ENCODE measurements around the gene CERS2.

Gene CERS2

GRCh38 chr1:150965605-150966004 lies 9.0 kb downstream of the CERS2 start:
- no peak overlapping the region for H3K4me3 ChIP-seq (ENCODE audit: low read depth, low read length)
- no peak for DNase-seq (ENCODE audit: low read depth)
- in situ Hi-C loops (cut with HindIII; ENCODE audit: low sequenced_read_pairs) = no loop called here
- TF ChIP-seq CTCF (IDR thresholded peaks at IDR 0.05; ENCODE audit: low read depth, low read length, missing control alignments) = no peak

GRCh38 chr1:150964164-150964489 lies 10.5 kb downstream of the CERS2 start:
- no peak overlapping the region for H3K4me3 ChIP-seq (ENCODE audit: low read depth, low read length)
- no peak for DNase-seq (ENCODE audit: low read depth)
- TF ChIP-seq CTCF (IDR thresholded peaks at IDR 0.05; ENCODE audit: low read depth, low read length, missing control alignments) = no peak
- in situ Hi-C loops (cut with HindIII; ENCODE audit: low sequenced_read_pairs) = no loop called here

- in situ Hi-C loops (cut with HindIII; ENCODE audit: low sequenced_read_pairs) = no loop called here
- no peak for TF ChIP-seq CTCF (IDR thresholded peaks at IDR 0.05; ENCODE audit: low read depth, low read length, missing control alignments)
- H3K4me3 ChIP-seq (ENCODE audit: low read depth, low read length) = no peak overlapping the region
- DNase-seq (ENCODE audit: low read depth) = no peak
Observed at GRCh38 chr1:150963321-150964163, 11.1 kb downstream of the CERS2 start.

GRCh38 chr1:150961756-150962155 lies 12.9 kb downstream of the CERS2 start:
- TF ChIP-seq CTCF (IDR thresholded peaks at IDR 0.05; ENCODE audit: low read depth, low read length, missing control alignments) = no peak
- no peak for DNase-seq (ENCODE audit: low read depth)
- in situ Hi-C loops (cut with HindIII; ENCODE audit: low sequenced_read_pairs) = no loop called here
- no peak overlapping the region for H3K4me3 ChIP-seq (ENCODE audit: low read depth, low read length)

GRCh38 chr1:150960646-150961045 lies 14.0 kb downstream of the CERS2 start:
- TF ChIP-seq CTCF (IDR thresholded peaks at IDR 0.05; ENCODE audit: low read depth, low read length, missing control alignments) = no peak
- DNase-seq (ENCODE audit: low read depth) = no peak
- H3K4me3 ChIP-seq (ENCODE audit: low read depth, low read length) = no peak overlapping the region
- in situ Hi-C loops (cut with HindIII; ENCODE audit: low sequenced_read_pairs) = no loop called here

- TF ChIP-seq CTCF (IDR thresholded peaks at IDR 0.05; ENCODE audit: low read depth, low read length, missing control alignments) = no peak
- no peak overlapping the region for H3K4me3 ChIP-seq (ENCODE audit: low read depth, low read length)
- no peak for DNase-seq (ENCODE audit: low read depth)
- in situ Hi-C loops (cut with HindIII; ENCODE audit: low sequenced_read_pairs) = no loop called here
Observed at GRCh38 chr1:150957666-150958065, 17.0 kb downstream of the CERS2 start.
